H1 (cell line): ENCODE measurements around the gene CDKL4. TPM values are rescaled to one million over a fixed set of nuclear protein-coding genes. Genes with fewer than 3 reads are reported as not detected.
A peak's percentile ranks its signal among the peaks of the same experiment; 100 is the strongest.

ENCODE experiments used
- CTCF ChIA-PET: fragments of 300-600 bp; sonication (Branson Sonifier 250); formaldehyde crosslinking; loops from one replicate; lab custom pipeline; 2021; ENCODE audit not compliant: partially characterized antibody; lab: Charles Lee
- POLR2A ChIA-PET: fragments of 300-600 bp; sonication (Branson Sonifier 250); formaldehyde crosslinking; loops from one replicate; lab custom pipeline; 2021; ENCODE audit warnings: inconsistent platforms; ENCODE audit not compliant: partially characterized antibody; lab: Charles Lee
- DNase-seq, 2 experiments: peaks; one replicate each; pipeline versions ENCODE4 v3.0.0 to v3.0.0-alpha.2; 2010 to 2022; ENCODE audit warnings: low spot score in 2 of 2, low read depth in 1 of 2, mixed read lengths in 1 of 2
- FAIRE-seq: peaks from 2 replicates; lab custom pipeline; 2011; peaks lifted over from hg19 to GRCh38; lab: Jason Lieb, UNC
- H2AFZ ChIP-seq: 2 replicates; pipeline ENCODE4 v1.8.1; 2012; ENCODE audit warnings: low read length, inconsistent platforms
- H2AK5ac ChIP-seq: 2 replicates; pipeline ENCODE4 v1.6.1; 2013; ENCODE audit warnings: low read depth, low read length
- H2BK120ac ChIP-seq: replicated peaks from 2 replicates; pipeline ENCODE3; 2013; ENCODE audit warnings: low read depth, low read length, inconsistent platforms
- H2BK12ac ChIP-seq: 2 replicates; pipeline ENCODE4 v1.6.1; 2013; ENCODE audit warnings: low read depth, low read length
- H2BK15ac ChIP-seq: 2 replicates; pipeline ENCODE4 v1.6.1; 2013; ENCODE audit warnings: low read length
- H2BK20ac ChIP-seq: 2 replicates; pipeline ENCODE4 v1.6.1; 2013; ENCODE audit warnings: low read length
- H2BK5ac ChIP-seq: 2 replicates; pipeline ENCODE4 v1.6.1; 2013; ENCODE audit warnings: low read depth, low read length
- H3K14ac ChIP-seq: 2 replicates; pipeline ENCODE4 v1.6.1; 2013; ENCODE audit warnings: inconsistent platforms; ENCODE audit not compliant: insufficient read length
- H3K18ac ChIP-seq: 2 replicates; pipeline ENCODE4 v1.6.1; 2013; ENCODE audit warnings: low read length; ENCODE audit errors: extremely low read depth
- H3K23ac ChIP-seq: 2 replicates; pipeline ENCODE4 v1.6.1; 2013; ENCODE audit warnings: inconsistent platforms; ENCODE audit not compliant: insufficient read length
- H3K23me2 ChIP-seq: 2 replicates; pipeline ENCODE4 v1.6.1; 2013; ENCODE audit warnings: low read depth, low read length
- H3K27ac ChIP-seq: 2 replicates; pipeline ENCODE4 v1.6.1; 2011; ENCODE audit warnings: low read depth, low read length, inconsistent platforms
- H3K27me3 ChIP-seq, 4 experiments: replicated peaks in 1 of 4; 1 replicate in 1 of 4; 2 replicates in 3 of 4; pipeline versions ENCODE4 v1.6.1 to v1.8.1; 2011 to 2013; ENCODE audit warnings: low read length in 3 of 4, mild to moderate bottlenecking in 3 of 4, inconsistent platforms in 2 of 4, mixed read lengths in 2 of 4, moderate library complexity in 1 of 4; ENCODE audit not compliant: control insufficient read depth in 3 of 4, insufficient read depth in 3 of 4; ENCODE audit errors: extremely low read depth in 1 of 4
- H3K36me3 ChIP-seq, 4 experiments: 2 replicates each; pipeline versions ENCODE4 v1.6.1 to v1.8.1; 2011 to 2013; ENCODE audit warnings: mild to moderate bottlenecking in 4 of 4, low read length in 3 of 4, moderate library complexity in 2 of 4, control low read depth in 1 of 4, inconsistent platforms in 1 of 4; ENCODE audit not compliant: insufficient read depth in 4 of 4, control insufficient read depth in 2 of 4
- H3K4ac ChIP-seq: replicated peaks from 2 replicates; pipeline ENCODE3; 2013; ENCODE audit warnings: low read length, low read depth, mixed read lengths, inconsistent platforms; ENCODE audit not compliant: insufficient read length
- H3K4me1 ChIP-seq, 4 experiments: replicated peaks in 1 of 4; 1 replicate in 1 of 4; 2 replicates in 3 of 4; pipeline versions ENCODE4 v1.6.1 to v1.8.1; 2011 to 2013; ENCODE audit warnings: low read length in 3 of 4, inconsistent platforms in 2 of 4, mixed read lengths in 1 of 4; ENCODE audit not compliant: insufficient read depth in 4 of 4, control insufficient read depth in 3 of 4
- H3K4me2 ChIP-seq, 2 experiments: 2 replicates each; pipeline versions ENCODE4 v1.6.1 to v1.8.1; 2011 to 2013; ENCODE audit warnings: low read depth in 2 of 2, low read length in 2 of 2, control low read depth in 1 of 2, inconsistent platforms in 1 of 2, mild to moderate bottlenecking in 1 of 2; ENCODE audit not compliant: insufficient read depth in 1 of 2
- H3K4me3 ChIP-seq, 4 experiments: fragments of 200-600, 300-600 bp in 1 of 4; sonication (generic), shearing (Covaris generic), sonication (Bioruptor Twin) in 1 of 4; 2 replicates each; pipeline versions ENCODE4 v1.5.1 to v1.8.1; 2011 to 2016; ENCODE audit warnings: low read length in 4 of 4, low read depth in 3 of 4, control low read depth in 2 of 4, inconsistent platforms in 2 of 4, mild to moderate bottlenecking in 2 of 4, mixed read lengths in 1 of 4, moderate library complexity in 1 of 4; ENCODE audit not compliant: insufficient read depth in 2 of 4; ENCODE audit errors: extremely low read depth in 1 of 4
- H3K56ac ChIP-seq: replicated peaks from 2 replicates; pipeline ENCODE3; 2013; ENCODE audit warnings: low read depth, mild to moderate bottlenecking, mixed read lengths, low read length, inconsistent platforms; ENCODE audit not compliant: insufficient read length
- H3K79me1 ChIP-seq: 2 replicates; pipeline ENCODE4 v1.6.1; 2013; ENCODE audit warnings: low read depth, low read length, control low read depth
- H3K79me2 ChIP-seq, 2 experiments: 2 replicates each; pipeline versions ENCODE4 v1.6.1 to v1.8.1; 2012 to 2013; ENCODE audit warnings: low read length in 2 of 2, mild to moderate bottlenecking in 2 of 2, inconsistent platforms in 1 of 2; ENCODE audit not compliant: insufficient read depth in 2 of 2, control insufficient read depth in 1 of 2
- H3K9ac ChIP-seq, 4 experiments: replicated peaks in 1 of 4; 1 replicate in 1 of 4; 2 replicates in 3 of 4; pipeline versions ENCODE4 v1.6.1 to v1.8.1; 2011 to 2013; ENCODE audit warnings: low read depth in 3 of 4, low read length in 3 of 4, control low read depth in 2 of 4, mild to moderate bottlenecking in 2 of 4, moderate library complexity in 2 of 4, inconsistent platforms in 1 of 4; ENCODE audit errors: extremely low read depth in 1 of 4
- H3K9me3 ChIP-seq, 2 experiments: 2 replicates each; pipeline versions ENCODE4 v1.6.1 to v1.8.1; 2012 to 2013; ENCODE audit warnings: mild to moderate bottlenecking in 2 of 2, moderate library complexity in 2 of 2, control low read depth in 1 of 2, inconsistent platforms in 1 of 2, low read depth in 1 of 2, low read length in 1 of 2, mixed read lengths in 1 of 2; ENCODE audit not compliant: insufficient read depth in 2 of 2
- H4K20me1 ChIP-seq, 2 experiments: replicated peaks in 1 of 2; 2 replicates each; pipeline versions ENCODE3 to v1.8.1; 2011 to 2013; ENCODE audit warnings: inconsistent platforms in 2 of 2, low read length in 2 of 2, mild to moderate bottlenecking in 1 of 2; ENCODE audit not compliant: insufficient read depth in 2 of 2, control insufficient read depth in 1 of 2
- H4K5ac ChIP-seq: 2 replicates; pipeline ENCODE4 v1.6.1; 2013; ENCODE audit warnings: low read length, low read depth, mixed read lengths, inconsistent platforms; ENCODE audit not compliant: insufficient read length
- H4K8ac ChIP-seq: 2 replicates; pipeline ENCODE4 v1.8.0; 2013; ENCODE audit warnings: mild to moderate bottlenecking, moderate library complexity, low read length, inconsistent platforms; ENCODE audit not compliant: insufficient read depth; ENCODE audit errors: extremely low read depth
- H4K91ac ChIP-seq: replicated peaks from 2 replicates; pipeline ENCODE3; 2013; ENCODE audit warnings: low read length, mixed read lengths, inconsistent platforms; ENCODE audit not compliant: insufficient read length
- TAF7 ChIP-seq: optimal IDR thresholded peaks from 2 replicates; pipeline ENCODE3; 2011; ENCODE audit warnings: low read depth, mild to moderate bottlenecking, inconsistent platforms, low read length, moderate library complexity, borderline replicate concordance
- TEAD4 ChIP-seq: IDR thresholded peaks from 2 replicates; pipeline ENCODE4 v1.6.1; 2012; ENCODE audit warnings: low read depth, low read length, inconsistent platforms, mixed read lengths
- WGBS, 2 experiments: shearing (Covaris generic) in 1 of 2; methylation state at CpG; one replicate each; pipeline versions ENCODE4 v1.1.6 to v1.1.7; 2013 to 2015; ENCODE audit warnings: low lambda C conversion rate in 2 of 2, mixed read lengths in 2 of 2, inconsistent platforms in 1 of 2, low coverage in 1 of 2, missing lambda C conversion rate in 1 of 2; ENCODE audit not compliant: insufficient replicate concordance in 2 of 2, insufficient coverage in 1 of 2, insufficient read length in 1 of 2; ENCODE audit errors: extremely low coverage in 1 of 2, missing lambda C conversion rate in 1 of 2; 5-methylcytosine and 5-hydroxymethylcytosine counted together
- polyA plus RNA-seq, 7 experiments: library from polyadenylated mRNA; depleted of rRNA in 3 of 7; stranded (reverse) in 5 of 7; unstranded in 2 of 7; fragments of >200 nt in 5 of 7; fragments of 200-250 nt in 2 of 7; gene quantifications; 1 replicate in 5 of 7; 2 replicates in 1 of 7; 4 replicates in 1 of 7; pipeline versions ENCODE4 v1.2.1 to v1.2.3, GENCODE V29; 2011 to 2013; ENCODE audit warnings: missing spikeins in 2 of 7, mixed read lengths in 2 of 7
- total RNA-seq: library from RNA; stranded (reverse); fragmentation: NEBNext Ultra II Directional; extraction: Animal tissue kit (Norgen Biotek cat#: 25700); gene quantifications from 2 replicates; pipeline ENCODE4 v1.2.1, GENCODE V29; 2021

The CDKL4 gene
- total and polyA plus RNA-seq, 2 of the 8 experiments (the other 6 are each of a cell fraction or from before 2014, with no cell fraction given): not detected

- Histone ChIP-seq H4K5ac (no peak overlapping the region), H3K56ac (no peak overlapping the region), H4K8ac (no peak overlapping the region), H2AFZ (no peak overlapping the region), H3K14ac (no peak overlapping the region), H2BK12ac (no peak overlapping the region), H3K9me3 (peaks cover 0 to 11% of the 10 kb centered on the region in 2 experiments; a peak in 1 of 4 replicates), H3K23me2 (no peaks in the 10 kb centered on the region), H2BK5ac (no peak overlapping the region), H3K79me2 (no peaks in the 10 kb centered on the region), H3K79me1 (no peaks in the 10 kb centered on the region), H2BK15ac (no peak overlapping the region), H3K27me3 (no peaks in the 10 kb centered on the region), H3K4me1 (peaks cover 0 to 10% (median under 1%) of the 10 kb centered on the region in 4 experiments; a peak in 2 of 7 replicates), H3K4ac (no peak overlapping the region), H2BK20ac (no peak overlapping the region), H3K9ac (no peak overlapping the region), H2BK120ac (no peak overlapping the region), H3K27ac (no peak overlapping the region), H3K36me3 (no peaks in the 10 kb centered on the region), H3K18ac (no peak overlapping the region), H3K23ac (no peak overlapping the region), H3K4me2 (no peak overlapping the region), H2AK5ac (no peak overlapping the region), H4K20me1 (no peaks in the 10 kb centered on the region), H3K4me3 (no peak overlapping the region), H4K91ac (no peak overlapping the region)
- POLR2A ChIA-PET: interaction anchor here (0.6 kb wide), 1 partner anchor 439 kb away, joined by 4 read pairs; no protein-coding TSS in a partner anchor
- DNase-seq (no peak), FAIRE-seq (no peak)
- TF ChIP-seq TEAD4 (0 out of 2 replicates have a peak, but pooled peaks have one; percentile 8), TAF7 (no peak)
- CTCF ChIA-PET: interaction anchor here (0.6 to 1.6 kb wide), 5 partner anchors 9 to 352 kb away, joined by 3 to 7 read pairs (median 4); no protein-coding TSS in a partner anchor
- WGBS, 2 experiments: 65% methylated on average over 4 of the region's 4 CpGs; no CpG with 5 or more reads in 1 of the 2 experiments
Measured at GRCh38 chr2:39241588-39241987, 2.2 kb downstream of the CDKL4 start.
